GM13977 (cell line): ENCODE results near the gene TMEM218.

Source experiments
- DNase-seq: peaks from one replicate; pipeline ENCODE4 v3.0.0; 2012; ENCODE audit warnings: low spot score
- CTCF ChIP-seq: IDR thresholded peaks from 2 replicates; pipeline ENCODE4 v1.5.1; 2012; ENCODE audit warnings: mild to moderate bottlenecking, control low read depth; ENCODE audit not compliant: insufficient read depth; ENCODE audit errors: extremely low read depth, missing control alignments
- in situ Hi-C: fragments of 300-500 bp; cut with MboI; formaldehyde crosslinking; loops from one replicate; pipeline ENCODE4 v1.12.0; 2022; ENCODE audit warnings: low sequenced_read_pairs, low pct_unique_long_range_greater_than_20kb, mixed read lengths, inconsistent platforms; ENCODE audit not compliant: unreplicated experiment

The TMEM218 gene

GRCh38 chr11:125111343-125112207 is at the start of gene TMEM218:
Gene TMEM218, minus strand, starts transcription at chr11:125111626. Its CDS starts 9,385 bp downstream, at chr11:125102241.
- in situ Hi-C loops, result no loop called here
- no peak for TF ChIP-seq CTCF
- DNase-seq, result peak; percentile 93

- in situ Hi-C loops, result loop anchor here (10.0 kb wide), 1 partner anchor 193 kb away; no protein-coding TSS in a partner anchor
- TF ChIP-seq CTCF, result no peak
- DNase-seq, result no peak
These were observed 46.7 kb upstream of the TMEM218 start for GRCh38 chr11:125157953-125158680.

GRCh38 chr11:125157118-125157733 is 45.8 kb upstream of the TMEM218 start:
- no peak for DNase-seq
- in situ Hi-C loops, result loop anchor here (10.0 kb wide), 1 partner anchor 192 kb away; no protein-coding TSS in a partner anchor

GRCh38 chr11:125156346-125157117 is 45.1 kb upstream of the TMEM218 start:
- in situ Hi-C loops, result loop anchor here (10.0 kb wide), 1 partner anchor 192 kb away; no protein-coding TSS in a partner anchor
- TF ChIP-seq CTCF, result no peak
- no peak for DNase-seq

More at GRCh38 chr11:125157118-125157733, 45.8 kb upstream of the TMEM218 start:
- TF ChIP-seq CTCF, result no peak

GRCh38 chr11:125155767-125156166 is 44.3 kb upstream of the TMEM218 start:
- no peak for DNase-seq
- TF ChIP-seq CTCF, result no peak
- in situ Hi-C loops, result loop anchor here (10.0 kb wide), 1 partner anchor 191 kb away; no protein-coding TSS in a partner anchor
